ENCODE data around the gene MTIF2.

DNA sequence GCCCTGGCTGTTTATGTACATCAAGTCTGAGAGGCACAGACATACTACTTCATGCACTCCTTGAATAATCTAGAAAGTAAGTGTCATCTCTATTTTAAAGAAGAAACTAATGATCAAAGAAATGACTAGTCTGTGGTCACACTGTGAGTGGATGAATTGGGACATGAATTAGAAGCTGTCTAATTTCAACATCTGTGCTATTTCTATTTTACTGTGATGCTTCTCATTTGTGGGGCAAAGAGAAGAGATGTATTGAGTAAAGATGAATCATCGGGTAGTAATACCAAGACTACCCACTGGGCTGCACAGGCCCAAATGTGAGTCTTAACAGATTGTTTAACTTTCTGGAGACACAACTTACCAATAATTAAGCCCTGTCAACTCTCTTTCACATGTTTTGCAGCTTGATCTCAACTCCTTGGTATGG, 42.4 kb upstream of the MTIF2 start:
- TF ChIP-seq, protein P1, sequence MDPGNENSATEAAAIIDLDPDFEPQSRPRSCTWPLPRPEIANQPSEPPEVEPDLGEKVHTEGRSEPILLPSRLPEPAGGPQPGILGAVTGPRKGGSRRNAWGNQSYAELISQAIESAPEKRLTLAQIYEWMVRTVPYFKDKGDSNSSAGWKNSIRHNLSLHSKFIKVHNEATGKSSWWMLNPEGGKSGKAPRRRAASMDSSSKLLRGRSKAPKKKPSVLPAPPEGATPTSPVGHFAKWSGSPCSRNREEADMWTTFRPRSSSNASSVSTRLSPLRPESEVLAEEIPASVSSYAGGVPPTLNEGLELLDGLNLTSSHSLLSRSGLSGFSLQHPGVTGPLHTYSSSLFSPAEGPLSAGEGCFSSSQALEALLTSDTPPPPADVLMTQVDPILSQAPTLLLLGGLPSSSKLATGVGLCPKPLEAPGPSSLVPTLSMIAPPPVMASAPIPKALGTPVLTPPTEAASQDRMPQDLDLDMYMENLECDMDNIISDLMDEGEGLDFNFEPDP (CRISPR knock-in tag; IDR thresholded peaks at IDR 0.05) = no peak
- TF ChIP-seq SMAD4 (CRISPR knock-in tag; conservative IDR thresholded peaks at IDR 0.05) (no peak), IRF2 (CRISPR knock-in tag; IDR thresholded peaks at IDR 0.05) (no peak), EZH2 (IDR thresholded peaks at IDR 0.05; ENCODE audit: borderline replicate concordance, low read depth, low read length) (no peak), TCFL5 (CRISPR knock-in tag; conservative IDR thresholded peaks at IDR 0.05) (no peak), TBL1XR1 (IDR thresholded peaks at IDR 0.05; ENCODE audit: low read length in 2 of 2) (no peak), XRCC5 (IDR thresholded peaks at IDR 0.05; ENCODE audit: low read depth, low read length) (no peak), ARID2 (IDR thresholded peaks at IDR 0.05) (no peak), ZFPM2 (CRISPR knock-in tag; IDR thresholded peaks at IDR 0.05) (no peak)
- TF ChIP-seq, protein P2, sequence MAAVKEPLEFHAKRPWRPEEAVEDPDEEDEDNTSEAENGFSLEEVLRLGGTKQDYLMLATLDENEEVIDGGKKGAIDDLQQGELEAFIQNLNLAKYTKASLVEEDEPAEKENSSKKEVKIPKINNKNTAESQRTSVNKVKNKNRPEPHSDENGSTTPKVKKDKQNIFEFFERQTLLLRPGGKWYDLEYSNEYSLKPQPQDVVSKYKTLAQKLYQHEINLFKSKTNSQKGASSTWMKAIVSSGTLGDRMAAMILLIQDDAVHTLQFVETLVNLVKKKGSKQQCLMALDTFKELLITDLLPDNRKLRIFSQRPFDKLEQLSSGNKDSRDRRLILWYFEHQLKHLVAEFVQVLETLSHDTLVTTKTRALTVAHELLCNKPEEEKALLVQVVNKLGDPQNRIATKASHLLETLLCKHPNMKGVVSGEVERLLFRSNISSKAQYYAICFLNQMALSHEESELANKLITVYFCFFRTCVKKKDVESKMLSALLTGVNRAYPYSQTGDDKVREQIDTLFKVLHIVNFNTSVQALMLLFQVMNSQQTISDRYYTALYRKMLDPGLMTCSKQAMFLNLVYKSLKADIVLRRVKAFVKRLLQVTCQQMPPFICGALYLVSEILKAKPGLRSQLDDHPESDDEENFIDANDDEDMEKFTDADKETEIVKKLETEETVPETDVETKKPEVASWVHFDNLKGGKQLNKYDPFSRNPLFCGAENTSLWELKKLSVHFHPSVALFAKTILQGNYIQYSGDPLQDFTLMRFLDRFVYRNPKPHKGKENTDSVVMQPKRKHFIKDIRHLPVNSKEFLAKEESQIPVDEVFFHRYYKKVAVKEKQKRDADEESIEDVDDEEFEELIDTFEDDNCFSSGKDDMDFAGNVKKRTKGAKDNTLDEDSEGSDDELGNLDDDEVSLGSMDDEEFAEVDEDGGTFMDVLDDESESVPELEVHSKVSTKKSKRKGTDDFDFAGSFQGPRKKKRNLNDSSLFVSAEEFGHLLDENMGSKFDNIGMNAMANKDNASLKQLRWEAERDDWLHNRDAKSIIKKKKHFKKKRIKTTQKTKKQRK (IDR thresholded peaks at IDR 0.05; ENCODE audit: borderline replicate concordance, low read depth, low read length) = no peak
